HG03558 (cell line): ENCODE data around the gene RIT2.

Experiments used
- ATAC-seq: cut with Tn5 transposase; IDR thresholded peaks from one replicate; pipeline ENCODE4 v1.9.1; 2021; ENCODE audit warnings: moderate number of reproducible peaks; ENCODE audit not compliant: unreplicated experiment; ENCODE audit errors: extremely low read depth

Gene RIT2

GRCh38 chr18:42719221-42719620 is 396.3 kb downstream of the RIT2 start:
- no peak for ATAC-seq

DNA sequence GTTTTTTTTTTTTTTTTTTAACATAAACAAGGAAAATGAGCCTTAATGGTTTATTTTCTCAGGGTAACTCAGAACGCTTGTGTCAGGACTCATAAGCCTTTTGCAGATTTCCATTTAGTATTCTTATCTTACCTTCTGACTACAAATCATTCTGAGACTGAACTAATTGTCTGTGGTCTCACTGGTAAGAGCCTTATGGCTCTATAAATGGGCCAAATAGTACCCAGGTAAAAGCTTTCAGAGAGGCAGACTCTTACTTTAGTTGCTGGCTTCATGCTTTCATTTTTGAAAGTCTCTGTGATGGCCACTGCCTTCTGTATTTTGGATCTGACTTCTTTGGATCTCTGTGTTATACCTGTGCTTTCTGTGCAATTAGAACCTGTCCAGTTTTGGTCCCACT is 403.4 kb downstream of the RIT2 start:
- ATAC-seq = no peak

- ATAC-seq = no peak
Observed at GRCh38 chr18:42707080-42707479, 408.4 kb downstream of the RIT2 start.

- ATAC-seq = no peak
Observed at GRCh38 chr18:42706618-42707017, 408.9 kb downstream of the RIT2 start.

- no peak for ATAC-seq
Observed at GRCh38 chr18:42706029-42706608, 409.4 kb downstream of the RIT2 start.
